Muscle layer of colon (tissue), 2 donors: ENCODE results near the gene PRDM15.

Experiments
- H3K27ac ChIP-seq: one replicate; pipeline ENCODE4 v1.7.0; 2013; ENCODE audit warnings: low read depth, mild to moderate bottlenecking, low read length, moderate library complexity
- H3K27me3 ChIP-seq, 2 donors: one replicate each; pipeline ENCODE4 v1.7.0; 2013; ENCODE audit warnings: low read length in 2 of 2, mild to moderate bottlenecking in 2 of 2; ENCODE audit not compliant: insufficient read depth in 2 of 2, control insufficient read depth in 1 of 2
- H3K36me3 ChIP-seq: one replicate; pipeline ENCODE4 v1.7.0; 2013; ENCODE audit warnings: mild to moderate bottlenecking, low read length; ENCODE audit not compliant: insufficient read depth
- H3K4me1 ChIP-seq: one replicate; pipeline ENCODE4 v1.7.0; 2013; ENCODE audit warnings: mild to moderate bottlenecking, low read length; ENCODE audit not compliant: insufficient read depth
- H3K4me3 ChIP-seq, 2 donors: one replicate each; pipeline ENCODE4 v1.7.0; 2013; ENCODE audit warnings: low read length in 2 of 2, low read depth in 1 of 2, mild to moderate bottlenecking in 1 of 2, moderate library complexity in 1 of 2
- H3K9ac ChIP-seq: one replicate; pipeline ENCODE4 v1.7.0; 2013; ENCODE audit warnings: low read length
- H3K9me3 ChIP-seq: one replicate; pipeline ENCODE4 v1.7.0; 2013; ENCODE audit warnings: mild to moderate bottlenecking, low read length
- donor health status: abdominal sarcoma.
- donor health status: Adenocarcinoma of cecum.

Gene PRDM15

DNA sequence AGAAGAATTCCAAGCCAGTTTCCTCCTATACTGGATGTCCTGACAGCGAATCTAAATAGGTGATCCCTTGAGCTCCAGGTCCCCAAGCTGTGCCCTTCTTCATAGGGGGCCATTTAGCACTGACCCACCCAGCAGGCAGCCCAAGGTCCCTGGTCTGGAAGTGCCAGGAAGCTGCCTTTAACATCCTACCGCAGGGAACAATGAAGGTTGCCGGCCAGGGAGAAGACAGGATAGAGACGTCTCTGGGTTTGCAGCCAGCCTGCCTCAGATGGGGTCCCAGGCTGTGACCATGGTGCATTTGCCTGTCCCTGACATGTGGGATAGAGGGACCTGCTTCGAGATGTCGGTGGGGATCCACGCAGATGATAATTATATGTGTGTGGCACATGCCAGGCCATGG, 109.6 kb downstream of the PRDM15 start:
- Histone ChIP-seq H3K4me3 (no peak overlapping the region), H3K27me3 (peaks cover 57 to 72% of the 10 kb centered on the region in 2 donors), H3K4me1 (peaks cover 15% of the 10 kb centered on the region), H3K9me3 (peaks cover 5% of the 10 kb centered on the region), H3K27ac (no peak overlapping the region), H3K36me3 (no peaks in the 10 kb centered on the region), H3K9ac (no peak overlapping the region)

DNA sequence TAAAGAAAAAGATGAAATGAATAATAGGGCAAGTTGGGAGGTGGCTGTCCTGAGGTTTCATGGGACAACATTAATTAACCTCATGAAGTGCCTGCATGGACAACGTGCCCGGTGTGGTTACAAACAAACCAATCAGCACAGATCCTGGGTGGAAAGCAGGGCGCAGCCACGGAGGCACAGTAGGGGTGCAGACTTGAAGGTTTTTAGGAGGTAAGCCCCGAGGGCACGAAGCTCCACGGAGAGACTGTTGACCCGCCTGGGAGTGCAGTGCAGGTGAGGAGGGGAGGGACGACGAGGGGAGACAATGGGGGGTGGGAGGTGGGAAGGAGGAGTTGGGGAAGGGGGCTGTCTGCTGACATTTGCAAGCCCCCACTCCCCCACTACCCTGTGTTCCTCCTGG, 110.0 kb downstream of the PRDM15 start:
- H3K27ac ChIP-seq = no peak overlapping the region
- H3K27me3 ChIP-seq = peaks cover 61 to 76% of the 10 kb centered on the region in 2 donors
- H3K4me3 ChIP-seq = peak overlapping the region in 1 of 2 donors; percentile 63
- H3K9ac ChIP-seq = no peak overlapping the region
- peaks cover 5% of the 10 kb centered on the region for H3K9me3 ChIP-seq
- no peaks in the 10 kb centered on the region for H3K36me3 ChIP-seq
- peaks cover 15% of the 10 kb centered on the region for H3K4me1 ChIP-seq

- H3K4me3 ChIP-seq = peak overlapping the region; percentile 1 to 63
- peaks cover 15% of the 10 kb centered on the region for H3K4me1 ChIP-seq
- no peaks in the 10 kb centered on the region for H3K36me3 ChIP-seq
- H3K27ac ChIP-seq = no peak overlapping the region
- H3K27me3 ChIP-seq = peaks cover 66 to 79% of the 10 kb centered on the region in 2 donors
- H3K9ac ChIP-seq = no peak overlapping the region
- H3K9me3 ChIP-seq = peaks cover 5% of the 10 kb centered on the region
Measured at GRCh38 chr21:41768437-41769042, 110.6 kb downstream of the PRDM15 start.

DNA sequence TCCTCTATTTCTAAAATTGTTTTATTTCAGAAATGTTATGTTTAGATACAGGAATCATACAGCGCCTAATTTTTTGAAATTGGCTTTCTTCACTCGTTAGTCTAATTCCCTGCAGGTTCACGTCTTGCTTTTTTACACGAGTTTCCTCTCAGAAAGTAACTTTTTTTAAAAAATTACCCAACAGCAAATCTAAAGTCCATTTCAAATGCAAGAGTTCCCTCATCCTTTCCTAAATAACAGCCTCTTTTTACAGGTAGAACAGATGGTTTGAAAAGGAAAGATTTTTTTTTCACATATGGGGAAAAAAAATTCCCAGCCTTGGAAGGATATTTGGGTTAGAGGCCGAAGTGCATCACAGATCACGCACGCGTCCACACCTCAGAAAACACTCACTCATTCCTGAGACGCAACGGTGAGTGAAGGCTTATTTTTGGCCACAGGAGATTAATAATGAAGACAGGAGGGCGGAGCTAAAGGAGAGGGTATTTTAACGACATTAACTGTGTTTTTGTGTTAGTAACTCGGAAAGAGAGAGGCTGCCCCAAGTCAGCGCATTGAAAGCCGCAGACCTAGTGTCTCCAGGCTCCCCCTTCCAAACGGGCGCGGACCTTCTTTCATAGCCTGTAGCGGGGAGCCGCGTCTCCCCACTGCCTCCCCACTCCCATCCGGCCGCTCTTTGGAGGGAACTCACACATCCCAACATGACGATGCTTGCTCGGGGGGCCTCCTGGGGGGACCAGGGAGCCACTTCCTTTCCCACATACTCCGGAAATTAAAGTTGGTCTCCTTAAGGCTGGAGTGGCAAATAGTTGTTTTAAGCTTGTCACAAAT, 111.3 kb downstream of the PRDM15 start:
- peaks cover 5% of the 10 kb centered on the region for H3K9me3 ChIP-seq
- H3K4me1 ChIP-seq = peaks cover 15% of the 10 kb centered on the region
- peaks cover 69 to 79% of the 10 kb centered on the region in 2 donors for H3K27me3 ChIP-seq
- no peak overlapping the region for H3K9ac ChIP-seq
- H3K27ac ChIP-seq = no peak overlapping the region
- H3K4me3 ChIP-seq = peak overlapping the region in 1 of 2 donors; percentile 1
- no peaks in the 10 kb centered on the region for H3K36me3 ChIP-seq

- no peaks in the 10 kb centered on the region for H3K36me3 ChIP-seq
- H3K4me1 ChIP-seq = peaks cover 21% of the 10 kb centered on the region
- H3K9ac ChIP-seq = no peak within 1 kb of the TSS
- H3K27me3 ChIP-seq = peaks cover 77 to 79% of the 10 kb centered on the region in 2 donors
- H3K4me3 ChIP-seq = peak within 1 kb of the TSS in 1 of 2 donors; percentile 1
- H3K27ac ChIP-seq = no peak within 1 kb of the TSS
- peaks cover 5% of the 10 kb centered on the region for H3K9me3 ChIP-seq
Measured at GRCh38 chr21:41766883-41767605, 112.1 kb downstream of the PRDM15 start, which contains the start of gene RIPK4. Gene RIPK4, minus strand, starts transcription at chr21:41767052. Its CDS starts 11 bp downstream, at chr21:41767041.

- no peak overlapping the region for H3K9ac ChIP-seq
- H3K4me1 ChIP-seq = peaks cover 28% of the 10 kb centered on the region
- peaks cover 5% of the 10 kb centered on the region for H3K9me3 ChIP-seq
- no peak overlapping the region for H3K4me3 ChIP-seq
- H3K27ac ChIP-seq = no peak overlapping the region
- no peaks in the 10 kb centered on the region for H3K36me3 ChIP-seq
- peaks cover 84 to 87% of the 10 kb centered on the region in 2 donors for H3K27me3 ChIP-seq
Measured at GRCh38 chr21:41765973-41766882, 112.9 kb downstream of the PRDM15 start.

GRCh38 chr21:41765420-41765821, 113.7 kb downstream of the PRDM15 start:
- H3K9ac ChIP-seq = no peak overlapping the region
- peaks cover 90 to 95% of the 10 kb centered on the region in 2 donors for H3K27me3 ChIP-seq
- peaks cover 28% of the 10 kb centered on the region for H3K4me1 ChIP-seq
- peaks cover 5% of the 10 kb centered on the region for H3K9me3 ChIP-seq
- H3K4me3 ChIP-seq = no peak overlapping the region
- H3K36me3 ChIP-seq = no peaks in the 10 kb centered on the region
- no peak overlapping the region for H3K27ac ChIP-seq

DNA sequence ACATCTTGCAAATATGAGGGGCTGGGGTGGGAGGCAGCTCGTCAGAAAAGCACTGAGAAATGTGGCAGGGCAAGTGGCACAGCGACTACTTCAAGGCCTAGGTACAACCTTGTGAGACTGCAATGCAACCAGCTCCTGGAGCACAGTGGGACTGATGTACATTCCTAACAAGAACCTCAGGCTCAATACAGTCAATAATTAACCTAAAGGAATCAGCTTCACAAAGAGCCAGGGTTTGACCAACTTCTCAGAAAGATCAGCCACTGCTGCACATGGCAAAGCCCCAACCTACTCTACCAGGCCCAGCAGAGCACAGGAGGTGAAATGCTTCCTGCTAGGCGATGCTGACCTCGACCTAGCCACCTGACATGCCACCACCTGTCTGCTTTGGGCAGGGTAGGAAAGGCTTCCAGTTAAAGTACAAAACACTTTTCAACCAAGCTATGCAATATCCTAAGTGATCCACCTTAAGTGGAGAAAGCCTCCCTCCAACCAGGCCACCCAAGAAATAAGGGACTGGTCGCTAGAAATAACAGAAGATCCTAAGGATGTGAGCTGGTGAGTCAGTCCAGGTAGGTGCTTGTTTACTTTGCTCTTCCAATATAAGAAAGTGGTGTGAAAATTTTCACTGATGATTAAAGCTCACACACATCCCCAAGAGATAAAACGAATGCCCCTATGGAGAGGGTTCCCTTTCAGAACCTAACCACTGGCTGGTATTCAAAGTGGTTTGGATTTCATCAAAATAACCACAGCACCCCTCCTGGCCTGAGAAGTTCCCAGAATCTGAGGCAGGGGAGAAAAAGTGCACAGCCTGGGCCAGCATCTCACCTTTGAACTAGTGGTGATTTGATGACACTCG, 114.4 kb downstream of the PRDM15 start:
- Histone ChIP-seq H3K9ac (no peak overlapping the region), H3K4me3 (no peak overlapping the region), H3K27ac (no peak overlapping the region), H3K9me3 (peaks cover 5% of the 10 kb centered on the region), H3K4me1 (peaks cover 28% of the 10 kb centered on the region), H3K27me3 (peaks cover 85 to 95% of the 10 kb centered on the region in 2 donors), H3K36me3 (no peaks in the 10 kb centered on the region)

GRCh38 chr21:41763996-41764395, 115.1 kb downstream of the PRDM15 start:
- Histone ChIP-seq H3K9ac (no peak overlapping the region), H3K4me3 (no peak overlapping the region), H3K9me3 (peaks cover 5% of the 10 kb centered on the region), H3K27me3 (peaks cover 77 to 87% of the 10 kb centered on the region in 2 donors), H3K36me3 (no peaks in the 10 kb centered on the region), H3K4me1 (peaks cover 26% of the 10 kb centered on the region), H3K27ac (no peak overlapping the region)

- Histone ChIP-seq H3K4me1 (peaks cover 20% of the 10 kb centered on the region), H3K27me3 (peaks cover 71 to 82% of the 10 kb centered on the region in 2 donors), H3K27ac (no peak overlapping the region), H3K9me3 (peaks cover 5% of the 10 kb centered on the region), H3K9ac (no peak overlapping the region), H3K36me3 (no peaks in the 10 kb centered on the region), H3K4me3 (no peak overlapping the region)
Measured at GRCh38 chr21:41763398-41763931, 115.7 kb downstream of the PRDM15 start.
